Hepatic stellate cell (primary cell): ENCODE results near the gene ZBTB46.

Experiments used
- DNase-seq: peaks from one replicate; pipeline ENCODE4 v3.0.0; 2011; ENCODE audit warnings: low spot score

Gene ZBTB46

GRCh38 chr20:63837479-63837878, 6.4 kb upstream of the ZBTB46 start:
- DNase-seq, result no peak

- DNase-seq, result no peak
These were observed 5.6 kb upstream of the ZBTB46 start for GRCh38 chr20:63836458-63837344.

GRCh38 chr20:63835021-63835858, 4.2 kb upstream of the ZBTB46 start:
- peak; percentile 100 for DNase-seq

- DNase-seq, result no peak
These were observed 3.4 kb upstream of the ZBTB46 start for GRCh38 chr20:63834491-63834880.

GRCh38 chr20:63833776-63834490, 2.9 kb upstream of the ZBTB46 start:
- peak; percentile 88 for DNase-seq

- no peak for DNase-seq
These were observed 1.1 kb upstream of the ZBTB46 start for GRCh38 chr20:63831993-63832686.

- no peak for DNase-seq
These were observed 555 bp upstream of the ZBTB46 start for GRCh38 chr20:63831646-63831992.

- peak; percentile 53 for DNase-seq
These were observed 874 bp downstream of the ZBTB46 start for GRCh38 chr20:63829945-63830835.

GRCh38 chr20:63829603-63829944, 1.5 kb downstream of the ZBTB46 start:
- DNase-seq, result no peak

GRCh38 chr20:63828951-63829350, 2.1 kb downstream of the ZBTB46 start:
- DNase-seq, result no peak

- DNase-seq, result no peak
These were observed 2.5 kb downstream of the ZBTB46 start for GRCh38 chr20:63828545-63828944.

GRCh38 chr20:63828124-63828523, 2.9 kb downstream of the ZBTB46 start:
- no peak for DNase-seq

- peak; percentile 79 for DNase-seq
These were observed 4.3 kb downstream of the ZBTB46 start for GRCh38 chr20:63826753-63827152.

GRCh38 chr20:63825331-63826118, 5.5 kb downstream of the ZBTB46 start:
- DNase-seq, result no peak

GRCh38 chr20:63823691-63824311, 7.3 kb downstream of the ZBTB46 start:
- DNase-seq, result no peak

GRCh38 chr20:63822276-63822696, 8.8 kb downstream of the ZBTB46 start:
- DNase-seq, result no peak

- DNase-seq, result no peak
These were observed 9.3 kb downstream of the ZBTB46 start for GRCh38 chr20:63821811-63822210.

- DNase-seq, result peak; percentile 69
These were observed 11.7 kb downstream of the ZBTB46 start for GRCh38 chr20:63819224-63819921.
